Neural cell (in vitro differentiated cells): ENCODE results near the gene SLC6A15. TPM values are rescaled to one million over a fixed set of nuclear protein-coding genes. Genes with fewer than 3 reads are reported as not detected.

ENCODE experiments used
- H2AFZ ChIP-seq: fragments of 200-600, 300-800 bp; sonication (generic), shearing (Covaris generic); 2 replicates; pipeline ENCODE4 v1.6.0; 2014; ENCODE audit warnings: low read depth, mild to moderate bottlenecking, antibody characterized with exemption, low read length, moderate library complexity
- H3F3A ChIP-seq: fragments of 200-600 bp; shearing (Covaris generic); 2 replicates; pipeline ENCODE4 v1.6.1; 2016; ENCODE audit warnings: mild to moderate bottlenecking, moderate library complexity, mixed read lengths, antibody characterized with exemption, low read length; ENCODE audit not compliant: insufficient read depth, poor library complexity, severe bottlenecking
- H3K27ac ChIP-seq: fragments of 200-600, 300-800 bp; sonication (generic), shearing (Covaris generic); 2 replicates; pipeline ENCODE4 v1.5.1; 2014; ENCODE audit warnings: mild to moderate bottlenecking, low read length, moderate library complexity
- H3K27me3 ChIP-seq: fragments of 300-800, 200-600 bp; sonication (generic), shearing (Covaris generic); 2 replicates; pipeline ENCODE4 v1.6.0; 2014; ENCODE audit warnings: mild to moderate bottlenecking, low read depth, low read length, moderate library complexity; ENCODE audit not compliant: insufficient read depth
- H3K36me3 ChIP-seq: fragments of 300-800, 200-600 bp; sonication (generic), shearing (Covaris generic); 2 replicates; pipeline ENCODE4 v1.5.1; 2014; ENCODE audit warnings: mild to moderate bottlenecking, antibody characterized with exemption, low read length, moderate library complexity; ENCODE audit not compliant: insufficient read depth
- H3K4me2 ChIP-seq: fragments of 300-800, 200-600 bp; sonication (generic), shearing (Covaris generic); 2 replicates; pipeline ENCODE4 v1.6.0; 2014; ENCODE audit warnings: mild to moderate bottlenecking, low read length
- H3K4me3 ChIP-seq: fragments of 300-800, 200-600 bp; sonication (generic), shearing (Covaris generic); 2 replicates; pipeline ENCODE4 v1.5.1; 2014; ENCODE audit warnings: mild to moderate bottlenecking, low read length, moderate library complexity
- H3K79me2 ChIP-seq: fragments of 200-600 bp; shearing (Covaris generic); replicated peaks from 2 replicates; pipeline ENCODE4 v1.6.0; 2014; ENCODE audit warnings: mild to moderate bottlenecking, low read length, moderate library complexity; ENCODE audit not compliant: insufficient read depth
- H3K9ac ChIP-seq: fragments of 300-800, 200-600 bp; sonication (generic), shearing (Covaris generic); 2 replicates; pipeline ENCODE4 v1.6.1; 2016; ENCODE audit warnings: mild to moderate bottlenecking, low read length, mixed read lengths
- H3K9me2 ChIP-seq: fragments of 200-600 bp; shearing (Covaris generic); 2 replicates; pipeline ENCODE4 v1.6.1; 2016; ENCODE audit warnings: mild to moderate bottlenecking, low read length, mixed read lengths; ENCODE audit not compliant: insufficient read depth
- H3K9me3 ChIP-seq: fragments of 200-600, 300-800 bp; sonication (generic), shearing (Covaris generic); 2 replicates; pipeline ENCODE4 v1.6.1; 2016; ENCODE audit warnings: mild to moderate bottlenecking, mixed run types, low read length, moderate library complexity, mixed read lengths
- H4K20me1 ChIP-seq: fragments of 200-600 bp; shearing (Covaris generic); 2 replicates; pipeline ENCODE4 v1.6.1; 2016; ENCODE audit warnings: mild to moderate bottlenecking, mixed run types; ENCODE audit not compliant: insufficient read depth
- EP300 ChIP-seq: fragments of 450-650 bp; conservative IDR thresholded peaks from 2 replicates; pipeline ENCODE4 v1.6.1; 2014; ENCODE audit warnings: antibody characterized with exemption, mild to moderate bottlenecking, moderate library complexity; ENCODE audit not compliant: poor library complexity, severe bottlenecking
- EZH2 ChIP-seq: fragments of 200-600, 300-800 bp; shearing (Covaris generic), sonication (generic); IDR thresholded peaks from 2 replicates; pipeline ENCODE4 v1.6.1; 2014; ENCODE audit warnings: antibody characterized with exemption, low read length, borderline replicate concordance, mild to moderate bottlenecking; ENCODE audit not compliant: insufficient read depth, poor library complexity, severe bottlenecking
- MXI1 ChIP-seq: fragments of 450-650 bp; conservative IDR thresholded peaks from 2 replicates; pipeline ENCODE4 v1.6.1; 2014; ENCODE audit warnings: antibody characterized with exemption, mild to moderate bottlenecking; ENCODE audit not compliant: poor library complexity, severe bottlenecking
- POLR2AphosphoS5 ChIP-seq: IDR thresholded peaks from 2 replicates; pipeline ENCODE4 v1.6.1; 2012
- RAD21 ChIP-seq: fragments of 450-650 bp; conservative IDR thresholded peaks from 2 replicates; pipeline ENCODE4 v1.6.1; 2014; ENCODE audit warnings: antibody characterized with exemption, mild to moderate bottlenecking, moderate library complexity
- SMC3 ChIP-seq: fragments of 450-650 bp; conservative IDR thresholded peaks from 2 replicates; pipeline ENCODE4 v1.6.1; 2014; ENCODE audit warnings: antibody characterized with exemption, mild to moderate bottlenecking, moderate library complexity; ENCODE audit not compliant: poor library complexity
- TAF1 ChIP-seq: IDR thresholded peaks from 2 replicates; pipeline ENCODE4 v1.6.1; 2012; ENCODE audit warnings: low read depth
- polyA plus RNA-seq: library from polyadenylated mRNA; depleted of rRNA; stranded (reverse); fragments of >200 nt; gene quantifications from 2 replicates; pipeline ENCODE4 v1.2.3, GENCODE V29; 2014
- TF ChIP-seq, protein P1 (sequence below): IDR thresholded peaks from 2 replicates; pipeline ENCODE4 v1.6.1; 2012; ENCODE audit warnings: borderline replicate concordance

The SLC6A15 gene
- polyA plus RNA-seq, 1 donor from 2014 or later = 11.4 TPM

DNA sequence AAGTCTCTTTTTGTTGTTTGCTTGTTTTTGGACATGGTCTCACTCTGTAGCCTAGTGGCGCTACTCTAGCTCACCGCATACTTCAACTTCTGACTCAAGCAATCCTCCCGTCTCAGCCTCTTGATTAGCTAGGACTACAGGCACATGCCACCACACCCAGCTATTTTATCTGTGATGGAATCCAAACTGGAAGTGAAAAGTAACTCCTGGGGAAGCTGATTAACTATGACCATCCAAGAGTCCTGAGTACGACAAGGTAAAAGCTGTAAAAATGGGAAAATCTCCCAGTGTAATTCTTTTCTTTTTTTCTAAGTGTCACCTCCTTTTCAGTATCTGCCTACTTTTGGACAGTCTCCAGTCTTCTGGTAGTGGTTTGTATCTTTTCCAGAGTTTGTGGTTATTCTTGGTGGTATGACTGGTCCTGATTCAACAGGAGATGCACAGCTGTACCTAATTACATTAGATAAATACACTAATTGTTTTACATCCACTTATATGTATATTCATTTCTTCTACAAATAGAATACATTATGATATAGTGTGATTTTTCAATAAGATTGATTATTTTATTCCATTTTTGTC, 97.8 kb downstream of the SLC6A15 start:
- TF ChIP-seq TAF1 = no peak
- TF ChIP-seq MXI1 = no peak
- Histone ChIP-seq H3K27me3 (no peaks in the 10 kb centered on the region), H3K4me3 (no peak overlapping the region), H3K4me2 (no peak overlapping the region), H3K9ac (no peak overlapping the region), H3F3A (no peaks in the 10 kb centered on the region), H2AFZ (no peak overlapping the region), H3K36me3 (no peaks in the 10 kb centered on the region), H3K9me2 (no peaks in the 10 kb centered on the region), H3K79me2 (no peaks in the 10 kb centered on the region), H3K27ac (no peak overlapping the region), H4K20me1 (no peaks in the 10 kb centered on the region), H3K9me3 (no peaks in the 10 kb centered on the region)

GRCh38 chr12:84813780-84814663, 98.6 kb downstream of the SLC6A15 start:
- Histone ChIP-seq H3K27ac (no peak overlapping the region), H3K27me3 (no peaks in the 10 kb centered on the region), H3K4me3 (no peak overlapping the region), H3K9me3 (no peaks in the 10 kb centered on the region), H3F3A (no peaks in the 10 kb centered on the region), H3K9me2 (no peaks in the 10 kb centered on the region), H3K4me2 (no peak overlapping the region), H3K36me3 (no peaks in the 10 kb centered on the region), H3K9ac (no peak overlapping the region), H2AFZ (no peak overlapping the region), H3K79me2 (no peaks in the 10 kb centered on the region), H4K20me1 (no peaks in the 10 kb centered on the region)
- TF ChIP-seq EP300 (no peak), POLR2AphosphoS5 (no peak), TAF1 (no peak), SMC3 (no peak), MXI1 (no peak), EZH2 (no peak), RAD21 (no peak)

DNA sequence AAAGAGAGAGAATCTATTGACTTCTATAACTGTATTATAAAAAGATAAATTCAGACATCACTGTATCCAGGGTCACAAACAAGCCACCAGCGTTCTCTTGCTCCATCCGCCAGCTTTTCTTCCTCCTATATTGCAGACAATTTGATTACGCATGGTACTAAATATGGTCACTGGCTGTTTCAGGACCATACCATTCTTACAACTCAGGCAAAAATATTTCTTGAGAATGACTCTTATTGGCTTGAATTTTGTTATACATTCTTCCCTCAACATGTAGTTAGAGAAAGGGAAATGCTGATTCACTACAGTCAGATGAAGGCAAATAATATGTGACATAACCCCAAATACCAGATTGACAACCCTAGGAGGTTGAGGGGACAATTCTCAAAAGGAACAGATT, 101.3 kb downstream of the SLC6A15 start:
- Histone ChIP-seq H4K20me1 (no peaks in the 10 kb centered on the region), H3K9me3 (no peaks in the 10 kb centered on the region), H3K36me3 (no peaks in the 10 kb centered on the region), H3K27ac (no peak overlapping the region), H3K4me3 (no peak overlapping the region), H3K4me2 (no peak overlapping the region), H3K79me2 (no peaks in the 10 kb centered on the region), H3K9ac (no peak overlapping the region), H3K9me2 (no peaks in the 10 kb centered on the region), H3K27me3 (no peaks in the 10 kb centered on the region), H3F3A (no peaks in the 10 kb centered on the region), H2AFZ (no peak overlapping the region)
- TF ChIP-seq EP300 = no peak

DNA sequence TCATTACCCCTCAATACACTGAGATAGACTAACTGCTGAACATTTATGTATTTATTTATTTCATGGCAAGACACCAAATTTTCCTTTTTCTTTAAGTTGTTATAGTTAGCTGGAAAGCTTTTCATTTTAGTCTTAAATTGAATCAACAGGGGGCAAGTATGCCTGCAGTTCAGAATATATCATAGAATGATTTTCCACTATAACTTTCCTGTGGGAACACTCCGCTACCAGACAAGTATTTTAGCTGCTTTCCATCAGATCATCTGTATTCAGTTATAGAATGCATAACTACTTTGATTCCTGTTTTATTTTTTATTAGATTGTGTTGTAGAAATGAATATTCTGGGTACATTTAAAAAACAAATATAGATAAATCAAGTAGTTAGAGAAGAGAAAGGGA, 102.0 kb downstream of the SLC6A15 start:
- Histone ChIP-seq H3K36me3 (no peaks in the 10 kb centered on the region), H2AFZ (no peak overlapping the region), H3K9me2 (no peaks in the 10 kb centered on the region), H3K9ac (no peak overlapping the region), H4K20me1 (no peaks in the 10 kb centered on the region), H3K9me3 (no peaks in the 10 kb centered on the region), H3K27me3 (no peaks in the 10 kb centered on the region), H3F3A (no peaks in the 10 kb centered on the region), H3K27ac (no peak overlapping the region), H3K4me3 (no peak overlapping the region), H3K79me2 (no peaks in the 10 kb centered on the region), H3K4me2 (no peak overlapping the region)
- TF ChIP-seq, protein P1, sequence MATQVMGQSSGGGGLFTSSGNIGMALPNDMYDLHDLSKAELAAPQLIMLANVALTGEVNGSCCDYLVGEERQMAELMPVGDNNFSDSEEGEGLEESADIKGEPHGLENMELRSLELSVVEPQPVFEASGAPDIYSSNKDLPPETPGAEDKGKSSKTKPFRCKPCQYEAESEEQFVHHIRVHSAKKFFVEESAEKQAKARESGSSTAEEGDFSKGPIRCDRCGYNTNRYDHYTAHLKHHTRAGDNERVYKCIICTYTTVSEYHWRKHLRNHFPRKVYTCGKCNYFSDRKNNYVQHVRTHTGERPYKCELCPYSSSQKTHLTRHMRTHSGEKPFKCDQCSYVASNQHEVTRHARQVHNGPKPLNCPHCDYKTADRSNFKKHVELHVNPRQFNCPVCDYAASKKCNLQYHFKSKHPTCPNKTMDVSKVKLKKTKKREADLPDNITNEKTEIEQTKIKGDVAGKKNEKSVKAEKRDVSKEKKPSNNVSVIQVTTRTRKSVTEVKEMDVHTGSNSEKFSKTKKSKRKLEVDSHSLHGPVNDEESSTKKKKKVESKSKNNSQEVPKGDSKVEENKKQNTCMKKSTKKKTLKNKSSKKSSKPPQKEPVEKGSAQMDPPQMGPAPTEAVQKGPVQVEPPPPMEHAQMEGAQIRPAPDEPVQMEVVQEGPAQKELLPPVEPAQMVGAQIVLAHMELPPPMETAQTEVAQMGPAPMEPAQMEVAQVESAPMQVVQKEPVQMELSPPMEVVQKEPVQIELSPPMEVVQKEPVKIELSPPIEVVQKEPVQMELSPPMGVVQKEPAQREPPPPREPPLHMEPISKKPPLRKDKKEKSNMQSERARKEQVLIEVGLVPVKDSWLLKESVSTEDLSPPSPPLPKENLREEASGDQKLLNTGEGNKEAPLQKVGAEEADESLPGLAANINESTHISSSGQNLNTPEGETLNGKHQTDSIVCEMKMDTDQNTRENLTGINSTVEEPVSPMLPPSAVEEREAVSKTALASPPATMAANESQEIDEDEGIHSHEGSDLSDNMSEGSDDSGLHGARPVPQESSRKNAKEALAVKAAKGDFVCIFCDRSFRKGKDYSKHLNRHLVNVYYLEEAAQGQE = no peak
- TF ChIP-seq EZH2 = no peak
